ENCODE measurements around the gene LENG1. TPM values are rescaled to one million over a fixed set of nuclear protein-coding genes. Genes with fewer than 3 reads are reported as not detected.
"Not testable (repeated sequence)": the region's sequence is repeated elsewhere in the genome, so short reads cannot be mapped to it uniquely, and the experiment has no call there.

The LENG1 gene
- total and polyA plus RNA-seq, 5 experiments from 2014 or later = 7.7 to 20.5 (median 13.9) TPM

DNA sequence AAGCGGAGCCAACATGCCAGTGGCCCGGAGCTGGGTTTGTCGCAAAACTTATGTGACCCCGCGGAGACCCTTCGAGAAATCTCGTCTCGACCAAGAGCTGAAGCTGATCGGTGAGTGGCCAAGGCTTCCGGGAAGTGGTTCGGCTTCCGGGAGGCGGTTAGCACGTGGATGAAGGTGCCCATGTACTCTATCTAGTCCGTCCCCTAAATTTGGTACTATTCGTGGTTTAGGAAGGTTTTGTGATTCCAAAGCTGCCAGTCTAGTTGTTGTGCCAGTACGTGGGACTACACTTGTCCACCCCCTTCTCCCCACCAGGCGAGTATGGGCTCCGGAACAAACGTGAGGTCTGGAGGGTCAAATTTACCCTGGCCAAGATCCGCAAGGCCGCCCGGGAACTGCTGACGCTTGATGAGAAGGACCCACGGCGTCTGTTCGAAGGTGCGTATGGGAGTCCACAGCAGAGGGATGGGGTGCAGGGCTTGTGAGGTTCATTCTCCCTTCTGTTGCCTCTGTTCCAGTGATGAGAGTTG lies 41.7 kb upstream of the LENG1 start:
- peaks cover 0 to 55% (median 22%) of the 10 kb centered on the region in 3 donors for H3K36me3 Mint-ChIP-seq
- no peaks in the 10 kb centered on the region for H3K27me3 Mint-ChIP-seq
- POLR2A ChIA-PET = interaction anchor here (0.7 to 6.3 kb wide), 11 partner anchors 9 to 248 kb away, joined by 3 to 158 read pairs (median 5); partner anchors contain the start of genes CNOT3, LENG1, LENG8 and MBOAT7
- peaks cover 12 to 64% (median 46%) of the 10 kb centered on the region in 4 donors for H3K4me1 Mint-ChIP-seq
- ATAC-seq = no peak
- DNase-seq = no peak
- peak overlapping the region; percentile 89 to 100 (median 100) for H3K4me3 Mint-ChIP-seq
- H3K9me3 Mint-ChIP-seq = no peaks in the 10 kb centered on the region
- peak overlapping the region; percentile 94 to 100 (median 99) for H3K27ac Mint-ChIP-seq

DNA sequence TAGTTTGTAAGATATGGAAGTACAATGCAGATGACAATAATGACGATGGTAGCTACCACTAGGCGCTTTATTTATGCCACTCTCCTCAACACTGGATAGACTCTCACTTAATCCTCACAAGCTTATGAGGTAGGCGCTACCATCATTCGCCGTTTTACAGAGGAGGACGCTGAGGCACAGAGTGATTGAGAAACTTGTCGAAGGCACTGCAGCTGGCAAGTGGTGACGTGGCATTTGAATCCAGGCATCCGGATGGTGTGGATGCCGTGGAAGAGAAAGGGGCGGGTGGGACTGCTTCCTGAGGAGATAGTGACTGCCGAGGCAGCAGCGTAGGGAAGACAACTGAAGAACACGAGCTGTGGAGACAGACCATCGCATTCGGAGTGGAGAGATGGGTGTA lies 39.9 kb upstream of the LENG1 start:
- no peak for ATAC-seq
- Mint-ChIP-seq H3K36me3 (peaks cover 5 to 53% (median 16%) of the 10 kb centered on the region in 3 donors), H3K27ac (peak overlapping the region in 8 of 10 donors; percentile 33 to 87 (median 74)), H3K4me3 (peak overlapping the region; percentile 44 to 97 (median 69)), H3K9me3 (no peaks in the 10 kb centered on the region), H3K27me3 (no peaks in the 10 kb centered on the region), H3K4me1 (peaks cover 11 to 52% (median 30%) of the 10 kb centered on the region in 4 donors)
- DNase-seq = no peak
- POLR2A ChIA-PET = interaction anchor here (1.9 to 6.3 kb wide), 5 partner anchors 9 to 84 kb away, joined by 5 to 158 read pairs (median 16); partner anchors contain the start of genes CNOT3, LENG1, MBOAT7 and PRPF31

DNA sequence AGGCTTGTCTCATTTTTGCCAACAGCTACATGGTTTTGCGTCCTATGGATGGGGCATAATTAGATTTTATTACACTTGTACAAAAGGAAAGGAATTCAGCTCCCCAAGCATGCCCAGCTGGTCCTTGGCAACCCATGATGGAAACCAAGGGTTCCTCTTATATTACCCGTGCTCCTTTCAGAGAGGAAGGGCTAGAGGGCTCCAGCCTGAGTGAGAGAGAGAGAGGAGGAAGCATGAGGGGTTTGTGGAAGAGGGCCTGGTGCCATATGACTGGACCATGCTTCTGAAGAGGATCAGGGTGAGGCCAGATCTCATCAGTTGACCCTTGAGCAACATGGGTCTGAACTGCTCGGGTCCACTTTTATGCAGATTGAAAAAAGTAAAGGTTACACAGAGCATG lies 37.6 kb upstream of the LENG1 start:
- Mint-ChIP-seq H3K4me3 (peak overlapping the region in 1 of 10 donors; percentile 31), H3K36me3 (peaks cover 5 to 47% (median 10%) of the 10 kb centered on the region in 3 donors)
- no peak for ATAC-seq

DNA sequence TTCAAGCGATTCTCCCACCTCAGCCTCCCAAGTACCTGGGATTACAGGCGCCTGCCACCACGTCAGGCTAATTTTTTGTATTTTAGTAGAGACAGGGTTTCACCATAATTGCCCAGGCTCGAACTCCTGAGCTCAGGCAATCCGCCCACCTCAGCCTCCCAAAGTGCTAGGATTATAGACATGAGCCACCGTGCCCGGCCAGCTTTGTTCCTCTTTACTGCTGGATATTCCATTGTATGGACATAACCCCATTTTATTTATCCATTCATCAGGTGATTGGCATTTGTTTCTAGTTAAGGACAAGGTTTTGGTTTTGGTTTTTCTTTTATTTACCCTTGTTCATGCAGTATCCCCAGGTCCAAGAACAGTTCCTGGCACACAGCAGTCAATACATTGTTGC lies 37.0 kb upstream of the LENG1 start:
- DNase-seq = no peak
- Mint-ChIP-seq H3K9me3 (no peaks in the 10 kb centered on the region), H3K4me1 (peaks cover 19 to 42% (median 29%) of the 10 kb centered on the region in 4 donors), H3K36me3 (peaks cover 5 to 44% (median 9%) of the 10 kb centered on the region in 3 donors), H3K27ac (no peak overlapping the region), H3K4me3 (no peak overlapping the region), H3K27me3 (no peaks in the 10 kb centered on the region)
- POLR2A ChIA-PET = no interaction called here
- no peak for ATAC-seq

More for the DNA sequence above, 37.6 kb upstream of the LENG1 start:
- Mint-ChIP-seq H3K27ac (peak overlapping the region in 1 of 10 donors; percentile 55), H3K27me3 (no peaks in the 10 kb centered on the region), H3K9me3 (no peaks in the 10 kb centered on the region), H3K4me1 (peaks cover 13 to 42% (median 26%) of the 10 kb centered on the region in 4 donors)
- DNase-seq = no peak
- POLR2A ChIA-PET = no interaction called here

DNA sequence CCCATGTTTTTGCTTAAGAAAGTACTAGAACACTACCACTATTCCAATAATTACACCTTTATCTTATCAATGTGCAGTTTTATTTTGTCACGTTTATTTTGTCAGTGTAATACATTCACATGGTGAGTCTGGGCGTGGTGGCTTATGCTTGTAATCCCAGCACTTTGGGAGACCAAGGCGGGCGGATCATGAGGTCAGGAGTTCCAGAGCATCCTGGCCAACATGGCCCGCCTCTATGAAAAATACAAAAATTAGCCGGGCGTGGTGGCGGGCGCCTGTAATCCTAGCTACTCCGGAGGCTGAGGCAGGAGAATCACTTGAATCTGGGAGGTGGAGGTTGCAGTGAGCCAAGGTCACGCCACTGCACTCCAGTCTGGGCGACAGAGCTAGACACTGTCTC lies 34.9 kb upstream of the LENG1 start:
- Mint-ChIP-seq H3K4me1 (peaks cover 17 to 33% (median 29%) of the 10 kb centered on the region in 4 donors), H3K27ac (peak overlapping the region in 2 of 10 donors; percentile 27 to 40), H3K36me3 (peaks cover 5 to 38% (median 8%) of the 10 kb centered on the region in 3 donors)
- H3K9me3 Mint-ChIP-seq, DNase-seq, H3K27me3 Mint-ChIP-seq, H3K4me3 Mint-ChIP-seq, ATAC-seq, POLR2A ChIA-PET: not testable (repeated sequence)

DNA sequence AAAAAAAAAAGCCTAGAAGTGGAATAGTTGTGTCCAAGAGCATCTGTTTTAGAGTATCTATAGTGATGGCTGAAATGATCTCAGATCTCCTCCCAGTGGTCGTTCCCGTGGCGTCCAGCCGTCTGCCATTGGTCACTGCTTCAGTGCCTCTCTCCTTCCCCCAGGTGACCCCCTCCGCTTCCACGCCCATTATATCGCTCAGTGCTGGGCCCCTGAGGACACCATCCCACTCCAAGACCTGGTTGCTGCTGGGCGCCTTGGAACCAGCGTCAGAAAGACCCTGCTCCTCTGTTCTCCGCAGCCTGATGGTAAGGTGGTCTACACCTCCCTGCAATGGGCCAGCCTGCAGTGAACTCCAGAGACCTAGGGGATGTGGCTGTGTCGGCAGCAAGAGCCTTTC lies 33.5 kb upstream of the LENG1 start:
- Mint-ChIP-seq H3K27ac (peak overlapping the region in 8 of 10 donors; percentile 43 to 99 (median 64)), H3K4me1 (peaks cover 17 to 38% (median 36%) of the 10 kb centered on the region in 4 donors), H3K27me3 (no peaks in the 10 kb centered on the region), H3K36me3 (peaks cover 5 to 38% (median 8%) of the 10 kb centered on the region in 3 donors), H3K4me3 (peak overlapping the region in 9 of 10 donors; percentile 41 to 98 (median 85)), H3K9me3 (no peaks in the 10 kb centered on the region)
- POLR2A ChIA-PET = interaction anchor here (0.7 to 5.0 kb wide), 3 partner anchors 7 to 59 kb away, joined by 4 to 158 read pairs (median 8); partner anchors contain the start of gene RPS9
- ATAC-seq (no peak), DNase-seq (no peak)

DNA sequence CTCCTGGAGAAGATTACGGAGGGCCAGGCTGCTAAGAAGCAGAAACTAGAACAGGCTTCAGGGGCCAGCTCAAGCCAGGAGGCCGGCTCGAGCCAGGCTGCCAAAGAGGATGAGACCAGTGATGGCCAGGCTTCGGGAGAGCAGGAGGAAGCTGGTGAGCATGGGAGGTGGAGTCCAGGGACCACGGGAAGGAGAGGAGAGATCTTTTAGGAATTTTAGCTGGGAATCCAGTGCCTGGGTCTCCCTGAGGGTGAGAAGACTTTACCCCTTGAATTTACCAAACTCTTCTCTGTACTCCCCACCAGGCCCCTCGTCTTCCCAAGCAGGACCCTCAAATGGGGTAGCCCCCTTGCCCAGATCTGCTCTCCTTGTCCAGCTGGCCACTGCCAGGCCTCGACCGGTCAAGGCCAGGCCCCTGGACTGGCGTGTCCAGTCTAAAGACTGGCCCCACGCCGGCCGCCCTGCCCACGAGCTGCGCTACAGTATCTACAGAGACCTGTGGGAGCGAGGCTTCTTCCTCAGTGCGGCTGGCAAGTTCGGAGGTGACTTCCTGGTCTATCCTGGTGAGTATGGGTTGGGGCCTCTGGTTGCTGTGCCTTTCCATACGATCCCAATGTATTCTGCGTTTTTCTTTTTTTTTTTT lies 32.4 kb upstream of the LENG1 start:
- H3K4me1 Mint-ChIP-seq = peaks cover 22 to 47% (median 46%) of the 10 kb centered on the region in 4 donors
- no peaks in the 10 kb centered on the region for H3K27me3 Mint-ChIP-seq
- ATAC-seq (no peak), DNase-seq (no peak)
- peaks cover 5 to 38% (median 8%) of the 10 kb centered on the region in 3 donors for H3K36me3 Mint-ChIP-seq
- peak overlapping the region; percentile 85 to 100 (median 90) for H3K4me3 Mint-ChIP-seq
- H3K9me3 Mint-ChIP-seq = no peaks in the 10 kb centered on the region
- POLR2A ChIA-PET = interaction anchor here (0.6 to 7.0 kb wide), 10 partner anchors 9 to 324 kb away, joined by 3 to 158 read pairs (median 8); partner anchors contain the start of genes CNOT3, LENG1, MYADM and RPS9
- peak overlapping the region; percentile 72 to 99 (median 93) for H3K27ac Mint-ChIP-seq

DNA sequence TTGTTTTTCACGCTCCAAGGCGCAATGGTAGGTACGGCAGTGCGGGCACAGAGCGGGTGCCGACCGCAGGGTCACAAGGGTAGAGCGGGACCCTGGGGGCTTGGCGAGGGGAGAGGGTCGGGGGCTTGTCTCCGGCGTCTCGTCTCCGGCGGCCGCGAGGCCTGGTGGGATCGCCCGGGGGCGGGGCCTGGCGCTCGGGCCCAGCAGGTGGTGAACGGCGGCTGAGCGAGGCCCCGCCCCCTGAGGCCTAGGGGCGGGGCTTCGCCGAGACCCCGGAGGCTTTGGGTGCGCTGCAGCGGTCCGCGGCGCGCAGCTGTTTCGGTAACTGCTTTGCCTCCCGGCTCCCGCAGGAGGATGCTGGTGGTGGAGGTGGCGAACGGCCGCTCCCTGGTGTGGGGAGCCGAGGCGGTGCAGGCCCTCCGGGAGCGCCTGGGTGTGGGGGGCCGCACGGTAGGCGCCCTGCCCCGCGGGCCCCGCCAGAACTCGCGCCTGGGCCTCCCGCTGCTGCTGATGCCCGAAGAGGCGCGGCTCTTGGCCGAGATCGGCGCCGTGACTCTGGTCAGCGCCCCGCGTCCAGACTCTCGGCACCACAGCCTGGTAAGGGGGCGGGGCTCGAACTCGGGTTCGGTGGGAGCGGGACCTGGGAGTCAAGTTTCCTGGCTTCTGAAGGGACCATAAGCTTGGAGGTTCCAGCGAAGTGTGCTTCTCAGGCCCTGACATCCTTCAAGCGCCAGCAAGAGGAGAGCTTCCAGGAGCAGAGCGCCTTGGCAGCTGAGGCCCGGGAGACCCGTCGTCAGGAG lies 31.7 kb upstream of the LENG1 start, which contains the start of gene TSEN34:
Gene TSEN34, plus strand, starts transcription at position 298 of the 800 bp plus-strand sequence. Its CDS starts 57 bp downstream, at position 355.
- Mint-ChIP-seq H3K27ac (peak within 1 kb of the TSS; percentile 98 to 100 (median 99)), H3K4me1 (peaks cover 24 to 53% (median 46%) of the 10 kb centered on the region in 4 donors), H3K4me3 (peak within 1 kb of the TSS; percentile 86 to 100 (median 95)), H3K27me3 (no peaks in the 10 kb centered on the region), H3K36me3 (peaks cover 5 to 38% (median 8%) of the 10 kb centered on the region in 3 donors), H3K9me3 (no peaks in the 10 kb centered on the region)
- DNase-seq (peak in 8 of 10 donors; percentile 83 to 100 (median 94)), ATAC-seq (peak; percentile 29 to 37)
- POLR2A ChIA-PET = interaction anchor here (0.6 to 7.0 kb wide), 13 partner anchors 9 to 1398 kb away, joined by 3 to 158 read pairs (median 7); partner anchors contain the start of genes CNOT3, LENG1, MYADM and RPS9

DNA sequence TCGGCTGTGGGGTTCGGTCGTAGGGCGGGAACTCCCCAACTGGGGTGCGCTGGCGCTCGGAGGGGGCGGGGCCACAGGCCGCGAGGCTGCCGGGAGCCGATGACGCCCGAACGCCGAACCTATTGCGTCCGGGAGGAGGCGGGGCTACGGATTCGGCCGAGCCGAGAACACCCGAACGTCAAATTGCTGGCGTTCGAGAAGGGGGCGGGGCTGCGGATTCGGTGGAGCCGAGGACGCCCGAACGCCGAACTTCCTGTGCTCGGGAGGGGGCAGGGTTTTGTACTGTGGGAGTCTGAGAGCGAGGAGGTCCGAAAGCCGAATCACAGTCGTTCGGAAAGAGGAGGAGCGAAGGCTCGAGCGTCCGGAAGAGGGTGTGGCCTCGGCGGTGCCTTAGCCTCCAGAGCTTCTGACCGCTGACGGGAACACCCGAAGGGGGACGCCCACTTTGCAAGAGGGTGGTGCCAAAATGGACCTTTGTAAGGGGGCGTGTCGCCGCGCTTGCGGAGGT lies 31.0 kb upstream of the LENG1 start:
- H3K4me3 Mint-ChIP-seq = peak overlapping the region; percentile 86 to 100 (median 95)
- POLR2A ChIA-PET = interaction anchor here (0.7 to 7.0 kb wide), 11 partner anchors 10 to 323 kb away, joined by 3 to 158 read pairs (median 10); partner anchors contain the start of genes CNOT3, LENG1, LENG8 and MYADM
- ATAC-seq (peak; percentile 64), DNase-seq (peak in 9 of 10 donors; percentile 99 to 100 (median 100))
- H3K27me3 Mint-ChIP-seq = no peaks in the 10 kb centered on the region
- peaks cover 3 to 36% (median 6%) of the 10 kb centered on the region in 3 donors for H3K36me3 Mint-ChIP-seq
- H3K27ac Mint-ChIP-seq = peak overlapping the region; percentile 98 to 100 (median 99)
- H3K9me3 Mint-ChIP-seq = no peaks in the 10 kb centered on the region
- H3K4me1 Mint-ChIP-seq = peaks cover 22 to 53% (median 46%) of the 10 kb centered on the region in 4 donors

DNA sequence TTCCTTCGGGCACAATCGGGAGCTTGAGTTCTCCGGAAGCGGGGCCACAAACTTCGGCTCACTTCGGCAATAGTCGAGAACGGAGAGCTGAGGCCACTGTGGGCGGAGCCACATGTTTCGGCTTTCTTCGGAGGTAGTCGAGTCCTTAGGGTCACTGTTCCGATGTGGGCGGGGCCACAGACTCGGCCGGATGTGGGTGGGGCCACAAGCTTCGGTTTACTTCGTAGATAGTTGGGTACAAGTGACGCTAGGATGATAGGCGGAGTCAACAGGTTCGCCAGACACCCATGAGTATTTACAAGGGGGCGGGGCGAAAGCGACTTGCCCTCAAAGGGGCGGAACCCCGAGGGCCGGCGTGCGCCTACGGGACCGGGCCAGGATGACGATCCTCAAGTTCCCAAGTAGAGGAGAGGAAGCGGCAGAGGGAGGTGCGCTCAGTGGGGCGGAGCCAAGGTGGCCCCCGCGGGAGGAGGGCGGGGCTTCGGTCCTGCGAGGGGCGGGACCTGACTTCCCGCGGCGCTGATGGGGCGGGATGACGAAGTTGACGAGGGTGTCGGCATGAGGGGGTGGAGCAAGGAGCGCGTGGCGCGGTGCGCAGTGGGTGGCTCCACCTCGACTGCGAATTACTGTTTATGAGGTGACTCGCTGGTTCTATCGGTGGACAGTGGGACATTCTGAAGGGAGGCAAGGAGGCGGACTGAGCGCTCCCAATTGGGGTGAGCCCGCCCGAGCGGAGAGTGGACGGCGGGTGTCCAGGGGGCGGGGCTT lies 30.4 kb upstream of the LENG1 start:
- DNase-seq = peak; percentile 99 to 100 (median 100)
- Mint-ChIP-seq H3K4me3 (peak overlapping the region; percentile 86 to 100 (median 95)), H3K27me3 (no peaks in the 10 kb centered on the region), H3K36me3 (peaks cover 0 to 32% (median 4%) of the 10 kb centered on the region in 3 donors), H3K27ac (peak overlapping the region; percentile 98 to 100 (median 99)), H3K9me3 (no peaks in the 10 kb centered on the region), H3K4me1 (peaks cover 22 to 53% (median 44%) of the 10 kb centered on the region in 4 donors)
- peak; percentile 54 to 63 for ATAC-seq
- POLR2A ChIA-PET = interaction anchor here (0.7 to 7.0 kb wide), 20 partner anchors 11 to 1070 kb away, joined by 3 to 158 read pairs (median 6); partner anchors contain the start of genes CNOT3, LENG1, LENG8 and LENG9

Data from naive thymus-derived CD8-positive, alpha-beta T cell (primary cell).